MM.1S (cell line): ENCODE results near the gene FABP6.

Experiments used
- DNase-seq: peaks from one replicate; pipeline ENCODE4 v3.0.0-alpha.2; 2015
- H2AFZ ChIP-seq: fragments of 300-600 bp; sonication (generic); 2 replicates; pipeline ENCODE4 v1.6.0; 2016; ENCODE audit warnings: antibody characterized with exemption, low read length
- H3F3A ChIP-seq: fragments of 300-600 bp; sonication (generic); 2 replicates; pipeline ENCODE4 v1.6.1; 2016; ENCODE audit warnings: mild to moderate bottlenecking, antibody characterized with exemption, low read length, moderate library complexity, mixed read lengths; ENCODE audit not compliant: insufficient read depth
- H3K27ac ChIP-seq: fragments of 300-600 bp; sonication (generic); 2 replicates; pipeline ENCODE4 v1.5.1; 2016; ENCODE audit warnings: mild to moderate bottlenecking, low read length
- H3K27me3 ChIP-seq: fragments of 300-600 bp; sonication (generic); replicated peaks from 2 replicates; pipeline ENCODE4 v1.6.0; 2016; ENCODE audit warnings: low read length; ENCODE audit not compliant: insufficient read depth
- H3K36me3 ChIP-seq: fragments of 300-600 bp; sonication (generic); replicated peaks from 2 replicates; pipeline ENCODE4 v1.6.1; 2016; ENCODE audit warnings: mild to moderate bottlenecking, low read length, mixed read lengths; ENCODE audit not compliant: insufficient read depth
- H3K4me1 ChIP-seq: fragments of 300-600 bp; sonication (generic); 2 replicates; pipeline ENCODE4 v1.6.1; 2016; ENCODE audit warnings: low read length, mixed read lengths
- H3K4me2 ChIP-seq: fragments of 300-600 bp; sonication (generic); 2 replicates; pipeline ENCODE4 v1.6.0; 2016; ENCODE audit warnings: low read depth, low read length
- H3K4me3 ChIP-seq: fragments of 300-600 bp; sonication (generic); 2 replicates; pipeline ENCODE4 v1.5.1; 2016; ENCODE audit warnings: low read length, mixed read lengths
- H3K79me2 ChIP-seq: fragments of 300-600 bp; sonication (generic); 2 replicates; pipeline ENCODE4 v1.6.1; 2016; ENCODE audit warnings: mixed run types, low read length, mixed read lengths
- H3K9ac ChIP-seq: fragments of 300-600 bp; sonication (generic); 2 replicates; pipeline ENCODE4 v1.6.1; 2016; ENCODE audit warnings: low read length, mixed read lengths
- H3K9me2 ChIP-seq: fragments of 300-600 bp; sonication (generic); replicated peaks from 2 replicates; pipeline ENCODE4 v1.6.1; 2016; ENCODE audit warnings: mild to moderate bottlenecking, low read length, mixed read lengths; ENCODE audit not compliant: insufficient read depth
- H3K9me3 ChIP-seq: fragments of 300-600 bp; sonication (generic); replicated peaks from 2 replicates; pipeline ENCODE4 v1.6.1; 2016; ENCODE audit warnings: mild to moderate bottlenecking, low read length, mixed read lengths; ENCODE audit not compliant: insufficient read depth
- H4K20me1 ChIP-seq: fragments of 300-600 bp; sonication (generic); 2 replicates; pipeline ENCODE4 v1.6.1; 2016; ENCODE audit warnings: mild to moderate bottlenecking, low read length, moderate library complexity, mixed read lengths; ENCODE audit not compliant: insufficient read depth
- CTCF ChIP-seq: fragments of 300-600 bp; sonication (generic); IDR thresholded peaks from 2 replicates; pipeline ENCODE4 v1.5.1; 2016; ENCODE audit warnings: antibody characterized with exemption, low read length, mixed read lengths
- EZH2 ChIP-seq: fragments of 300-600 bp; sonication (generic); optimal IDR thresholded peaks from 2 replicates; pipeline ENCODE3; 2017; ENCODE audit warnings: low read depth, mild to moderate bottlenecking, antibody characterized with exemption, low read length, mixed read lengths
- EZH2phosphoT487 ChIP-seq: fragments of 300-600 bp; sonication (generic); IDR thresholded peaks from 2 replicates; pipeline ENCODE4 v1.6.1; 2018; ENCODE audit warnings: antibody characterized with exemption, low read length

Gene FABP6

DNA sequence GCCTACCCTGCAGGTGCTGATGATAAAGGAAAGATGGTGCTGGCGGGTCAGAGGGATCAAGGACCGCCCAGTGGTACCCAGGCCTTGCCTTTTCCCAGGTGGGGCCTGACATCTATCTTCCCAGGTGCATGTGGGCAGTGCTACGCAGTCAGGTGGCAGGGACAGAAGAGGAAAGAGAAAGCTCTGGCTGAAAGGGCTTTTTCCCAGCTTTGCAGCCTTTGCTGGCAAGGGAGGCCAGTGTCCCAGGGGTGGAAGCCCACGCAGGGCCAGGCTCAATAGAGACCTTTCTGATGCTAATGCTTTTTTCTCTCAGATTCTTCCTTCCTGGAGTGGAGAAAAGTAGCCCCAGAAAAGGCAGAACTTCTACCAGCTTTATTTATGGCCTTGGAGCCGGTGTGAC lies 36.7 kb downstream of the FABP6 start:
- H3K27ac ChIP-seq: no peak overlapping the region
- H3K79me2 ChIP-seq: no peaks in the 10 kb centered on the region
- H2AFZ ChIP-seq: no peak overlapping the region
- H3K9ac ChIP-seq: no peak overlapping the region
- no peaks in the 10 kb centered on the region for H3K4me1 ChIP-seq
- H3K4me2 ChIP-seq: no peak overlapping the region
- H3K9me3 ChIP-seq: no peaks in the 10 kb centered on the region
- H3K36me3 ChIP-seq: no peaks in the 10 kb centered on the region
- no peaks in the 10 kb centered on the region for H3F3A ChIP-seq
- no peak for DNase-seq
- H3K4me3 ChIP-seq: no peak overlapping the region
- TF ChIP-seq EZH2phosphoT487 (no peak), EZH2 (no peak), CTCF (no peak)
- no peaks in the 10 kb centered on the region for H3K9me2 ChIP-seq
- H3K27me3 ChIP-seq: no peaks in the 10 kb centered on the region
- H4K20me1 ChIP-seq: no peaks in the 10 kb centered on the region

- no peaks in the 10 kb centered on the region for H3K4me1 ChIP-seq
Observed at GRCh38 chr5:160266752-160267345, 37.5 kb downstream of the FABP6 start.

GRCh38 chr5:160268121-160268520 lies 38.8 kb downstream of the FABP6 start:
- DNase-seq: no peak
- no peaks in the 10 kb centered on the region for H3K9me2 ChIP-seq
- H3F3A ChIP-seq: no peaks in the 10 kb centered on the region
- H3K4me3 ChIP-seq: no peak overlapping the region
- no peak overlapping the region for H3K27ac ChIP-seq
- H3K79me2 ChIP-seq: no peaks in the 10 kb centered on the region
- no peaks in the 10 kb centered on the region for H4K20me1 ChIP-seq
- no peak overlapping the region for H2AFZ ChIP-seq
- H3K9ac ChIP-seq: no peak overlapping the region
- no peaks in the 10 kb centered on the region for H3K36me3 ChIP-seq
- H3K9me3 ChIP-seq: no peaks in the 10 kb centered on the region
- H3K4me2 ChIP-seq: no peak overlapping the region
- no peaks in the 10 kb centered on the region for H3K4me1 ChIP-seq
- TF ChIP-seq EZH2phosphoT487 (no peak), CTCF (no peak), EZH2 (no peak)
- no peaks in the 10 kb centered on the region for H3K27me3 ChIP-seq

More at GRCh38 chr5:160266752-160267345, 37.5 kb downstream of the FABP6 start:
- no peaks in the 10 kb centered on the region for H3K27me3 ChIP-seq
- H3F3A ChIP-seq: no peaks in the 10 kb centered on the region
- no peaks in the 10 kb centered on the region for H3K9me2 ChIP-seq
- no peaks in the 10 kb centered on the region for H3K79me2 ChIP-seq
- no peak overlapping the region for H3K4me2 ChIP-seq
- H3K4me3 ChIP-seq: no peak overlapping the region
- DNase-seq: no peak
- no peaks in the 10 kb centered on the region for H3K36me3 ChIP-seq
- H2AFZ ChIP-seq: no peak overlapping the region
- H4K20me1 ChIP-seq: no peaks in the 10 kb centered on the region
- no peak overlapping the region for H3K27ac ChIP-seq
- H3K9ac ChIP-seq: no peak overlapping the region
- no peaks in the 10 kb centered on the region for H3K9me3 ChIP-seq
- TF ChIP-seq CTCF: no peak
- TF ChIP-seq EZH2phosphoT487: no peak
- no peak for TF ChIP-seq EZH2
